Lung (tissue), 12 donors: Measurements from ENCODE around the gene IP6K2. TPM values are rescaled to one million over a fixed set of nuclear protein-coding genes. Genes with fewer than 3 reads are reported as not detected.
A peak's percentile ranks its signal among the peaks of the same experiment; 100 is the strongest.

Experiments used
- ATAC-seq: fragments of 200-7000 bp; cut with Tn5 transposase; one replicate; pipeline ENCODE4 v1.9.1; 2020; ENCODE audit warnings: moderate number of reproducible peaks; ENCODE audit not compliant: insufficient read depth, low FRiP score
- DNase-seq, 3 donors: peaks; one replicate each; pipeline ENCODE4 v3.0.0-alpha.2; 2013 to 2017
- H3K27ac ChIP-seq, 2 donors: one replicate each; pipeline ENCODE4 v1.5.1; 2013; ENCODE audit warnings: mild to moderate bottlenecking in 2 of 2, moderate library complexity in 2 of 2, control low read depth in 1 of 2, inconsistent platforms in 1 of 2, low read depth in 1 of 2, low read length in 1 of 2
- H3K27me3 ChIP-seq, 3 donors: one replicate each; pipeline ENCODE4 v1.5.1; 2013; ENCODE audit warnings: low read length in 2 of 3; ENCODE audit not compliant: control insufficient read depth in 3 of 3, insufficient read depth in 3 of 3
- H3K36me3 ChIP-seq, 4 donors: one replicate each; pipeline ENCODE4 v1.5.1; 2013; ENCODE audit warnings: low read length in 4 of 4, mild to moderate bottlenecking in 1 of 4, moderate library complexity in 1 of 4; ENCODE audit not compliant: control insufficient read depth in 4 of 4, insufficient read depth in 4 of 4
- H3K4me1 ChIP-seq, 5 donors: one replicate each; pipeline ENCODE4 v1.5.1; 2013; ENCODE audit warnings: low read length in 5 of 5, mild to moderate bottlenecking in 2 of 5, moderate library complexity in 1 of 5; ENCODE audit not compliant: control insufficient read depth in 5 of 5, insufficient read depth in 5 of 5
- H3K4me3 ChIP-seq: one replicate; pipeline ENCODE4 v1.5.1; 2013; ENCODE audit warnings: mild to moderate bottlenecking, control low read depth, moderate library complexity
- H3K9ac ChIP-seq, 2 donors: one replicate each; pipeline ENCODE4 v1.5.1; 2013; ENCODE audit warnings: low read length in 2 of 2, control low read depth in 1 of 2; ENCODE audit not compliant: insufficient read depth in 1 of 2
- H3K9me3 ChIP-seq, 4 donors: one replicate each; pipeline ENCODE4 v1.5.1; 2013; ENCODE audit warnings: low read length in 3 of 4, mild to moderate bottlenecking in 1 of 4, moderate library complexity in 1 of 4; ENCODE audit not compliant: control insufficient read depth in 4 of 4, insufficient read depth in 3 of 4
- CTCF ChIP-seq: IDR thresholded peaks from 2 replicates; pipeline ENCODE4 v1.5.1; 2012; ENCODE audit warnings: mild to moderate bottlenecking; ENCODE audit errors: control extremely low read depth, extremely low read depth
- WGBS, 2 donors: extraction: QIAGEN DNeasy Blood & Tissue Kit; methylation state at CpG; one replicate each; pipeline ENCODE4 v1.1.7; 2013; 5-methylcytosine and 5-hydroxymethylcytosine counted together
- polyA plus RNA-seq, 2 donors: library from polyadenylated mRNA; stranded (reverse); fragments of 200-250 nt; gene quantifications; one replicate each; pipeline ENCODE4 v1.2.1, GENCODE V29; 2013
- total RNA-seq, 2 donors: library from RNA; depleted of rRNA in 1 of 2; stranded (reverse); fragments of >200 nt in 1 of 2; gene quantifications; one replicate each; pipeline ENCODE4 v1.2.1, GENCODE V29; 2014 to 2021
- donor health status: control.
- donor health status: control.
- donor health status: Bipolar disorder and iron deficiency.
- donor health status: healthy.
- donor health status: DM: yes; HTN: yes; CAD: no.

Gene IP6K2
- total and polyA plus RNA-seq, 4 donors: 54.3 to 128 (median 61.4) TPM

DNA sequence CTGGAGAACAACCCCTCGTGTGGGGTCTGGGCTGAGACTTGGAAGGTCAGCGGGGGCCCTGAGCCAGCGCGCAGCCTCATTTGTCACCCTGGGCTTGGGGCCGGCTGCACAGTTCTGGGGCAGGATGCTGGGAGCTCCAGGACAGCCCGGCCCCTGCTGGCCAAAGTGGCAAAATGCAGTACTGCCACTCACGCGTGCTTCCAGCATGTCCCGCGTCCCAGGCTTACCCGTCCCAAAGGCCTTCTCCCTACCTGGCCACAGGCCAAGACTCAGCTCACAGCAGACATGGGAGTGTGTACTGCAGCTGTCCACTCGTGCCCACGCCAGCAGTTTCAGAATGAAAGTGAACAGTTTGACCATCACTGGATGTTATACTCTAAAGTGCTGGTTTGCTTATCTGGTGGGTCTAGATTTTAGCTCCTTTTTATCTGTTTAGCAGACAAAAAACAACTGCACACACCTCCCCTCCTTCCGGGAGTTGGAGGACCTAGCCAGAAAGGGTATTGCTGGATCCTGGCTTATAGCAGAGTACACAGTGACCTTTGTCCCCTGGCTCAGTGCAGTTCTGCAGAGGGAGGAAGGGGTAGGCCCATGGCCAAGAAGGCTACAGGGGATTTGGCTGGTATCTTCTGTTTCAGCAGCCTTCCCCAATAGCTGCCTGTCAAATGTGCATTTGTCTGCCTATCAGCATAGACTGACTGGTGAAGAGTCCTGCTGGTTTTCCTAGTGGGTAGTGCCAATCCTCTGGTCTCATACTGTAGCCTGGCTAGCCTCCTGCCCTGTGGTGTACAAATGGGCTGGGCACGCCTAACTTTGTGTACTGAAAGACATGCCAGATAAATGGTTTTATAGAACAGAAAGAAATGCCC is 23.2 kb upstream of the IP6K2 start:
- H3K36me3 ChIP-seq: peaks cover 0 to 1% (median under 1%) of the 10 kb centered on the region in 4 donors
- DNase-seq (peak; percentile 94 to 96 (median 96)), ATAC-seq (peak; percentile 91)
- H3K27ac ChIP-seq: peak overlapping the region; percentile 14 to 69
- 18 to 28% methylated on average over 15 of the region's 15 CpGs for WGBS, 2 donors
- H3K4me3 ChIP-seq: no peak overlapping the region
- TF ChIP-seq CTCF: peak; percentile 69
- peaks cover 0 to 41% (median 19%) of the 10 kb centered on the region in 5 donors for H3K4me1 ChIP-seq
- H3K9ac ChIP-seq: peak overlapping the region in 1 of 2 donors; percentile 57
- no peaks in the 10 kb centered on the region for H3K27me3 ChIP-seq
- H3K9me3 ChIP-seq: no peaks in the 10 kb centered on the region

- H3K9ac ChIP-seq: no peak overlapping the region
- DNase-seq (no peak), ATAC-seq (no peak)
- H3K27ac ChIP-seq: peak overlapping the region; percentile 14 to 49
- H3K4me3 ChIP-seq: no peak overlapping the region
- no peaks in the 10 kb centered on the region for H3K9me3 ChIP-seq
- H3K27me3 ChIP-seq: no peaks in the 10 kb centered on the region
- peaks cover 0 to under 1% (median 0%) of the 10 kb centered on the region in 4 donors for H3K36me3 ChIP-seq
- no peak for TF ChIP-seq CTCF
- WGBS, 2 donors: 69% methylated on average over 6 of the region's 6 CpGs
- H3K4me1 ChIP-seq: peaks cover 0 to 42% (median 19%) of the 10 kb centered on the region in 5 donors
These were observed 22.6 kb upstream of the IP6K2 start for GRCh38 chr3:48739617-48739954.

- no peak for TF ChIP-seq CTCF
- no peak overlapping the region for H3K4me3 ChIP-seq
- H3K9ac ChIP-seq: no peak overlapping the region
- H3K36me3 ChIP-seq: no peaks in the 10 kb centered on the region
- H3K4me1 ChIP-seq: peaks cover 0 to 42% (median 19%) of the 10 kb centered on the region in 5 donors
- 75 to 84% methylated on average over 9 of the region's 9 CpGs for WGBS, 2 donors
- H3K27ac ChIP-seq: peak overlapping the region; percentile 4 to 80
- H3K9me3 ChIP-seq: no peaks in the 10 kb centered on the region
- ATAC-seq: no peak
- DNase-seq: no peak
- no peaks in the 10 kb centered on the region for H3K27me3 ChIP-seq
These were observed 22.1 kb upstream of the IP6K2 start for GRCh38 chr3:48738926-48739616.
